ENCODE measurements around the gene ATRN. TPM values are rescaled to one million over a fixed set of nuclear protein-coding genes. Genes with fewer than 3 reads are reported as not detected.

The ATRN gene
- total and polyA plus RNA-seq, 2 experiments from 2014 or later, result 2.2 to 18.3 TPM

DNA sequence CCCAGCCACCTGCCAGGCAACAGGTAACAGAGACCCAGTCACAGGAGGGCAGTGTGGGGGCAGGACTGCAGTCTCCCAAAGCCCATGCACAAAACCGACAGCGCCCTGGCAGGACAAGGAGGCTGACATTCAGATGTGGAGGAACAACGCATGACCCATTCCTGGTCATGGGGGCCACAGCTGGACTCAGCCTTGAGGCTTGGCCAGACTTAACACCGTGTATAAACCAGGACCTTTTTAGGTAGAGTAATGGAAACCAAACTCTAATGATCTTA lies 184.2 kb downstream of the ATRN start (continued):
- no peak for TF ChIP-seq STAT1 (IDR thresholded peaks at IDR 0.05; ENCODE audit: unreplicated experiment)
- no peak for TF ChIP-seq EZH2phosphoT487 (IDR thresholded peaks at IDR 0.05; ENCODE audit: unreplicated experiment)
- TF ChIP-seq ZNF114 (CRISPR knock-in tag; IDR thresholded peaks at IDR 0.05), result no peak
- no peak for TF ChIP-seq EZH2 (IDR thresholded peaks at IDR 0.05; ENCODE audit: low read depth, unreplicated experiment)
- TF ChIP-seq JUNB (IDR thresholded peaks at IDR 0.05; ENCODE audit: unreplicated experiment), result no peak

DNA sequence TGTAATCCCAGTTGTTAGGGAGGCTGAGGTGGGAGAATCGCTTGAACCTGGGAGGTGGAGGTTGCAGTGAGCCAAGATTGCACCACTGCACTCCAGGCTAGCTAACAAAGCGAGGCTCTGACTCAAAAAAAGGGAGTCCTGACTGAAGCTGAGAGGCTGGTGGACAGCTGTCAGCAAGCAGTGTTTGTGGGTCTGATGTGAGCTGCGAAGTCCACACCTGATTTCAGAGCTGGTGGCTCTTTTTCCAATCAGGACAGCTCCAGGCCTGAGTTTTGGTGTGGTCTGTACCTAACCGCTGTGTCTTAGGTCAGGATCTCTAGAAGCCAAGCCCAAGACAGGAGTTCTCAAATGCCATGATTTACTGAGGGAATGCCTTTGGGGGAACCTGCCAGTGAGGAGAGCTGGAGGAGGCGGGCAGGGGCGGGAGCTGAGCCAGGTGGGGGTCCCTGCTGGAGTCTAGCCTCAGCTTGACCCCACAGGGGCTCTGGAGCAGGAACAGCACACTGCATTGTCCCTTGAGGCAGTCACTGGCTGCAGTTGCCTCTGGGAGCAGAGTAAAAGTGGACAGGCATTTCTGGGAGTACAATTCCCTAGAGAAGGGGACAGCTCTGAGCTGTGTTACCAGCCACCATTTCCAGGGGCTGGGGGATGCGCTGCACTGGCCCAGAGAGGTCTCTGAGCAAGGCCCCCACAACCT lies 187.3 kb downstream of the ATRN start:
- Histone ChIP-seq H3K79me2 (replicated peaks; ENCODE audit: insufficient read depth) (no peaks in the 10 kb centered on the region), H3K4me3 (no peak overlapping the region), H3K4me1 (ENCODE audit: insufficient read depth) (no peaks in the 10 kb centered on the region), H3K27me3 (ENCODE audit: insufficient read depth) (peaks cover 42% of the 10 kb centered on the region), H3K36me3 (ENCODE audit: insufficient read depth) (no peaks in the 10 kb centered on the region), H3F3A (replicated peaks; ENCODE audit: low read depth) (no peaks in the 10 kb centered on the region), H3K4me2 (no peak overlapping the region), H3K27ac (ENCODE audit: low read depth) (no peak overlapping the region), H2AFZ (no peak overlapping the region), H3K9me2 (ENCODE audit: insufficient read depth) (no peaks in the 10 kb centered on the region), H4K20me1 (replicated peaks; ENCODE audit: insufficient read depth) (no peaks in the 10 kb centered on the region)
- H3K9me3 Mint-ChIP-seq, result no peaks in the 10 kb centered on the region
- H3K4me3 Mint-ChIP-seq, result no peak overlapping the region
- H3K27me3 Mint-ChIP-seq (ENCODE audit: insufficient read depth, low read depth, poor library complexity), result peaks cover 43% of the 10 kb centered on the region
- H3K36me3 Mint-ChIP-seq (ENCODE audit: low read depth), result no peaks in the 10 kb centered on the region
- H3K27ac Mint-ChIP-seq, result no peak overlapping the region
- ATAC-seq, result no peak
- no peak for DNase-seq (ENCODE audit: low spot score)
- H3K4me1 Mint-ChIP-seq, result peaks cover 13% of the 10 kb centered on the region
- TF ChIP-seq, protein P1, sequence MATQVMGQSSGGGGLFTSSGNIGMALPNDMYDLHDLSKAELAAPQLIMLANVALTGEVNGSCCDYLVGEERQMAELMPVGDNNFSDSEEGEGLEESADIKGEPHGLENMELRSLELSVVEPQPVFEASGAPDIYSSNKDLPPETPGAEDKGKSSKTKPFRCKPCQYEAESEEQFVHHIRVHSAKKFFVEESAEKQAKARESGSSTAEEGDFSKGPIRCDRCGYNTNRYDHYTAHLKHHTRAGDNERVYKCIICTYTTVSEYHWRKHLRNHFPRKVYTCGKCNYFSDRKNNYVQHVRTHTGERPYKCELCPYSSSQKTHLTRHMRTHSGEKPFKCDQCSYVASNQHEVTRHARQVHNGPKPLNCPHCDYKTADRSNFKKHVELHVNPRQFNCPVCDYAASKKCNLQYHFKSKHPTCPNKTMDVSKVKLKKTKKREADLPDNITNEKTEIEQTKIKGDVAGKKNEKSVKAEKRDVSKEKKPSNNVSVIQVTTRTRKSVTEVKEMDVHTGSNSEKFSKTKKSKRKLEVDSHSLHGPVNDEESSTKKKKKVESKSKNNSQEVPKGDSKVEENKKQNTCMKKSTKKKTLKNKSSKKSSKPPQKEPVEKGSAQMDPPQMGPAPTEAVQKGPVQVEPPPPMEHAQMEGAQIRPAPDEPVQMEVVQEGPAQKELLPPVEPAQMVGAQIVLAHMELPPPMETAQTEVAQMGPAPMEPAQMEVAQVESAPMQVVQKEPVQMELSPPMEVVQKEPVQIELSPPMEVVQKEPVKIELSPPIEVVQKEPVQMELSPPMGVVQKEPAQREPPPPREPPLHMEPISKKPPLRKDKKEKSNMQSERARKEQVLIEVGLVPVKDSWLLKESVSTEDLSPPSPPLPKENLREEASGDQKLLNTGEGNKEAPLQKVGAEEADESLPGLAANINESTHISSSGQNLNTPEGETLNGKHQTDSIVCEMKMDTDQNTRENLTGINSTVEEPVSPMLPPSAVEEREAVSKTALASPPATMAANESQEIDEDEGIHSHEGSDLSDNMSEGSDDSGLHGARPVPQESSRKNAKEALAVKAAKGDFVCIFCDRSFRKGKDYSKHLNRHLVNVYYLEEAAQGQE (IDR thresholded peaks at IDR 0.05; ENCODE audit: unreplicated experiment), result no peak
- TF ChIP-seq NANOG (IDR thresholded peaks at IDR 0.05; ENCODE audit: borderline replicate concordance) (no peak), ZNF331 (CRISPR knock-in tag; IDR thresholded peaks at IDR 0.05; ENCODE audit: low read depth) (no peak), ZNF114 (CRISPR knock-in tag; IDR thresholded peaks at IDR 0.05) (no peak), CREB1 (CRISPR knock-in tag; IDR thresholded peaks at IDR 0.05; ENCODE audit: low read depth) (no peak), EZH2phosphoT487 (IDR thresholded peaks at IDR 0.05; ENCODE audit: unreplicated experiment) (no peak), POLR2AphosphoS5 (IDR thresholded peaks at IDR 0.05; ENCODE audit: low read depth) (no peak), JUNB (IDR thresholded peaks at IDR 0.05; ENCODE audit: unreplicated experiment) (no peak), STAT1 (IDR thresholded peaks at IDR 0.05; ENCODE audit: unreplicated experiment) (no peak)
- TF ChIP-seq, protein P2, sequence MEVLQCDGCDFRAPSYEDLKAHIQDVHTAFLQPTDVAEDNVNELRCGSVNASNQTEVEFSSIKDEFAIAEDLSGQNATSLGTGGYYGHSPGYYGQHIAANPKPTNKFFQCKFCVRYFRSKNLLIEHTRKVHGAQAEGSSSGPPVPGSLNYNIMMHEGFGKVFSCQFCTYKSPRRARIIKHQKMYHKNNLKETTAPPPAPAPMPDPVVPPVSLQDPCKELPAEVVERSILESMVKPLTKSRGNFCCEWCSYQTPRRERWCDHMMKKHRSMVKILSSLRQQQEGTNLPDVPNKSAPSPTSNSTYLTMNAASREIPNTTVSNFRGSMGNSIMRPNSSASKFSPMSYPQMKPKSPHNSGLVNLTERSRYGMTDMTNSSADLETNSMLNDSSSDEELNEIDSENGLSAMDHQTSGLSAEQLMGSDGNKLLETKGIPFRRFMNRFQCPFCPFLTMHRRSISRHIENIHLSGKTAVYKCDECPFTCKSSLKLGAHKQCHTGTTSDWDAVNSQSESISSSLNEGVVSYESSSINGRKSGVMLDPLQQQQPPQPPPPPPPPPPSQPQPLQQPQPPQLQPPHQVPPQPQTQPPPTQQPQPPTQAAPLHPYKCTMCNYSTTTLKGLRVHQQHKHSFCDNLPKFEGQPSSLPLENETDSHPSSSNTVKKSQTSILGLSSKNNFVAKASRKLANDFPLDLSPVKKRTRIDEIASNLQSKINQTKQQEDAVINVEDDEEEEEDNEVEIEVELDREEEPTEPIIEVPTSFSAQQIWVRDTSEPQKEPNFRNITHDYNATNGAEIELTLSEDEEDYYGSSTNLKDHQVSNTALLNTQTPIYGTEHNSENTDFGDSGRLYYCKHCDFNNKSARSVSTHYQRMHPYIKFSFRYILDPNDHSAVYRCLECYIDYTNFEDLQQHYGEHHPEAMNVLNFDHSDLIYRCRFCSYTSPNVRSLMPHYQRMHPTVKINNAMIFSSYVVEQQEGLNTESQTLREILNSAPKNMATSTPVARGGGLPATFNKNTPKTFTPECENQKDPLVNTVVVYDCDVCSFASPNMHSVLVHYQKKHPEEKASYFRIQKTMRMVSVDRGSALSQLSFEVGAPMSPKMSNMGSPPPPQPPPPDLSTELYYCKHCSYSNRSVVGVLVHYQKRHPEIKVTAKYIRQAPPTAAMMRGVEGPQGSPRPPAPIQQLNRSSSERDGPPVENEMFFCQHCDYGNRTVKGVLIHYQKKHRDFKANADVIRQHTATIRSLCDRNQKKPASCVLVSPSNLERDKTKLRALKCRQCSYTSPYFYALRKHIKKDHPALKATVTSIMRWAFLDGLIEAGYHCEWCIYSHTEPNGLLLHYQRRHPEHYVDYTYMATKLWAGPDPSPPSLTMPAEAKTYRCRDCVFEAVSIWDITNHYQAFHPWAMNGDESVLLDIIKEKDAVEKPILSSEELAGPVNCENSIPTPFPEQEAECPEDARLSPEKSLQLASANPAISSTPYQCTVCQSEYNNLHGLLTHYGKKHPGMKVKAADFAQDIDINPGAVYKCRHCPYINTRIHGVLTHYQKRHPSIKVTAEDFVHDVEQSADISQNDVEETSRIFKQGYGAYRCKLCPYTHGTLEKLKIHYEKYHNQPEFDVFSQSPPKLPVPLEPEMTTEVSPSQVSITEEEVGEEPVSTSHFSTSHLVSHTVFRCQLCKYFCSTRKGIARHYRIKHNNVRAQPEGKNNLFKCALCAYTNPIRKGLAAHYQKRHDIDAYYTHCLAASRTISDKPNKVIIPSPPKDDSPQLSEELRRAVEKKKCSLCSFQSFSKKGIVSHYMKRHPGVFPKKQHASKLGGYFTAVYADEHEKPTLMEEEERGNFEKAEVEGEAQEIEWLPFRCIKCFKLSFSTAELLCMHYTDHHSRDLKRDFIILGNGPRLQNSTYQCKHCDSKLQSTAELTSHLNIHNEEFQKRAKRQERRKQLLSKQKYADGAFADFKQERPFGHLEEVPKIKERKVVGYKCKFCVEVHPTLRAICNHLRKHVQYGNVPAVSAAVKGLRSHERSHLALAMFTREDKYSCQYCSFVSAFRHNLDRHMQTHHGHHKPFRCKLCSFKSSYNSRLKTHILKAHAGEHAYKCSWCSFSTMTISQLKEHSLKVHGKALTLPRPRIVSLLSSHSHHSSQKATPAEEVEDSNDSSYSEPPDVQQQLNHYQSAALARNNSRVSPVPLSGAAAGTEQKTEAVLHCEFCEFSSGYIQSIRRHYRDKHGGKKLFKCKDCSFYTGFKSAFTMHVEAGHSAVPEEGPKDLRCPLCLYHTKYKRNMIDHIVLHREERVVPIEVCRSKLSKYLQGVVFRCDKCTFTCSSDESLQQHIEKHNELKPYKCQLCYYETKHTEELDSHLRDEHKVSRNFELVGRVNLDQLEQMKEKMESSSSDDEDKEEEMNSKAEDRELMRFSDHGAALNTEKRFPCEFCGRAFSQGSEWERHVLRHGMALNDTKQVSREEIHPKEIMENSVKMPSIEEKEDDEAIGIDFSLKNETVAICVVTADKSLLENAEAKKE (CRISPR knock-in tag; IDR thresholded peaks at IDR 0.05), result no peak
- TF ChIP-seq, protein P3, sequence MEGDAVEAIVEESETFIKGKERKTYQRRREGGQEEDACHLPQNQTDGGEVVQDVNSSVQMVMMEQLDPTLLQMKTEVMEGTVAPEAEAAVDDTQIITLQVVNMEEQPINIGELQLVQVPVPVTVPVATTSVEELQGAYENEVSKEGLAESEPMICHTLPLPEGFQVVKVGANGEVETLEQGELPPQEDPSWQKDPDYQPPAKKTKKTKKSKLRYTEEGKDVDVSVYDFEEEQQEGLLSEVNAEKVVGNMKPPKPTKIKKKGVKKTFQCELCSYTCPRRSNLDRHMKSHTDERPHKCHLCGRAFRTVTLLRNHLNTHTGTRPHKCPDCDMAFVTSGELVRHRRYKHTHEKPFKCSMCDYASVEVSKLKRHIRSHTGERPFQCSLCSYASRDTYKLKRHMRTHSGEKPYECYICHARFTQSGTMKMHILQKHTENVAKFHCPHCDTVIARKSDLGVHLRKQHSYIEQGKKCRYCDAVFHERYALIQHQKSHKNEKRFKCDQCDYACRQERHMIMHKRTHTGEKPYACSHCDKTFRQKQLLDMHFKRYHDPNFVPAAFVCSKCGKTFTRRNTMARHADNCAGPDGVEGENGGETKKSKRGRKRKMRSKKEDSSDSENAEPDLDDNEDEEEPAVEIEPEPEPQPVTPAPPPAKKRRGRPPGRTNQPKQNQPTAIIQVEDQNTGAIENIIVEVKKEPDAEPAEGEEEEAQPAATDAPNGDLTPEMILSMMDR (conservative IDR thresholded peaks at IDR 0.05; ENCODE audit: low read depth in 2 of 2), result no peak
- TF ChIP-seq, protein P4, sequence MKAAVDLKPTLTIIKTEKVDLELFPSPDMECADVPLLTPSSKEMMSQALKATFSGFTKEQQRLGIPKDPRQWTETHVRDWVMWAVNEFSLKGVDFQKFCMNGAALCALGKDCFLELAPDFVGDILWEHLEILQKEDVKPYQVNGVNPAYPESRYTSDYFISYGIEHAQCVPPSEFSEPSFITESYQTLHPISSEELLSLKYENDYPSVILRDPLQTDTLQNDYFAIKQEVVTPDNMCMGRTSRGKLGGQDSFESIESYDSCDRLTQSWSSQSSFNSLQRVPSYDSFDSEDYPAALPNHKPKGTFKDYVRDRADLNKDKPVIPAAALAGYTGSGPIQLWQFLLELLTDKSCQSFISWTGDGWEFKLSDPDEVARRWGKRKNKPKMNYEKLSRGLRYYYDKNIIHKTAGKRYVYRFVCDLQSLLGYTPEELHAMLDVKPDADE (IDR thresholded peaks at IDR 0.05), result no peak
